Measurements from ENCODE around the gene CNOT10. TPM values are rescaled to one million over a fixed set of nuclear protein-coding genes. Genes with fewer than 3 reads are reported as not detected.

Gene CNOT10
- total RNA-seq, 1 donor from 2014 or later = 35.5 TPM

DNA sequence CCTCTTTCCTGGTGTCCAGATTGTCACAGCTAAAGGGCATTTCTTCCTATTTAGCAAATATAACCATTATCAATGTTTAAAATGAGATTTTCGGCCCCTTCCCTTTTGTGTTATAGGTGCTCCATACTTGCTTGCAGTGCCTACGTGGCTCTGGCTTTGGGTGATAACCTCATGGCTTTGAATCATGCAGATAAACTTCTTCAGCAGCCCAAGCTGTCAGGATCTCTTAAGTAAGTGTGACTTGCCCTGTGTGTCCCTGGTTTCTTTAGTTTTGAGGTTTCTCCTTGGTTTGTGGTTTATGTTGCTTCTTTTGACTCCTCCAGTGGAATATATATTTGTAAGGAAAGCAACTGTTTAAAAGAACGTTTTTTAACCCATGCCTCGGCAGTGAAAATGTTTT lies 74.4 kb downstream of the CNOT10 start:
- no peak for DNase-seq
- Mint-ChIP-seq H3K27me3 (ENCODE audit: unreplicated experiment) (no peaks in the 10 kb centered on the region), H3K9me3 (ENCODE audit: unreplicated experiment) (no peaks in the 10 kb centered on the region), H3K36me3 (ENCODE audit: unreplicated experiment) (no peaks in the 10 kb centered on the region), H3K4me1 (ENCODE audit: low read depth, unreplicated experiment) (peaks cover 10% of the 10 kb centered on the region), H3K27ac (ENCODE audit: unreplicated experiment) (no peak overlapping the region), H3K4me3 (ENCODE audit: unreplicated experiment) (no peak overlapping the region)
- no peak for TF ChIP-seq CTCF (IDR thresholded peaks at IDR 0.05; ENCODE audit: partially characterized antibody, unreplicated experiment)

DNA sequence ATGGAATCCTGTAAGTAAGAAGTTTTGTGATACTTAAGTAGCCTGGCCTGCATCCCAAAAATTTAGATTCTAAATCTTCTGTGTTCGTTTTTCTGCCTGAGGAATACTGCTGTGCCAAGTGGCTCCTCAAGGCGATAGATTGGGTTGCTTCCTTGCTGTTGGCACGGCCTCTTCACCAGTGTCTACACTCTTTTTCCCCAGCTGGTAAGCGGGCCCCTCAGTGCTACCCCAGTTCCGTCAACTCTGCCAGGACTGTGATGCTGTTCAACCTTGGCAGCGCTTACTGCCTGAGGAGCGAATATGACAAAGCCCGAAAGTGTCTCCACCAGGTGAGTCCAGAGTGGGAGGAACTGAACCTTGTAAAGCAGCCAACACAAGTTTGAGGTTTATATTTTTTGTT lies 79.5 kb downstream of the CNOT10 start:
- Mint-ChIP-seq H3K4me3 (ENCODE audit: unreplicated experiment) (no peak overlapping the region), H3K4me1 (ENCODE audit: low read depth, unreplicated experiment) (peaks cover 14% of the 10 kb centered on the region), H3K36me3 (ENCODE audit: unreplicated experiment) (no peaks in the 10 kb centered on the region), H3K27ac (ENCODE audit: unreplicated experiment) (no peak overlapping the region), H3K27me3 (ENCODE audit: unreplicated experiment) (no peaks in the 10 kb centered on the region), H3K9me3 (ENCODE audit: unreplicated experiment) (no peaks in the 10 kb centered on the region)
- no peak for TF ChIP-seq CTCF (IDR thresholded peaks at IDR 0.05; ENCODE audit: partially characterized antibody, unreplicated experiment)
- no peak for DNase-seq

- Mint-ChIP-seq H3K4me1 (ENCODE audit: low read depth, unreplicated experiment) (peaks cover 7% of the 10 kb centered on the region), H3K9me3 (ENCODE audit: unreplicated experiment) (peaks cover 13% of the 10 kb centered on the region), H3K27me3 (ENCODE audit: unreplicated experiment) (no peaks in the 10 kb centered on the region), H3K27ac (ENCODE audit: unreplicated experiment) (no peak overlapping the region), H3K36me3 (ENCODE audit: unreplicated experiment) (no peaks in the 10 kb centered on the region), H3K4me3 (ENCODE audit: unreplicated experiment) (no peak overlapping the region)
- DNase-seq = no peak
- no peak for TF ChIP-seq CTCF (IDR thresholded peaks at IDR 0.05; ENCODE audit: partially characterized antibody, unreplicated experiment)
Observed at GRCh38 chr3:32778389-32778788, 93.4 kb downstream of the CNOT10 start.

- TF ChIP-seq CTCF (IDR thresholded peaks at IDR 0.05; ENCODE audit: partially characterized antibody, unreplicated experiment) = no peak
- Mint-ChIP-seq H3K27ac (ENCODE audit: unreplicated experiment) (peak overlapping the region; percentile 95), H3K27me3 (ENCODE audit: unreplicated experiment) (no peaks in the 10 kb centered on the region), H3K36me3 (ENCODE audit: unreplicated experiment) (no peaks in the 10 kb centered on the region), H3K9me3 (ENCODE audit: unreplicated experiment) (peaks cover 13% of the 10 kb centered on the region), H3K4me1 (ENCODE audit: low read depth, unreplicated experiment) (peaks cover 7% of the 10 kb centered on the region), H3K4me3 (ENCODE audit: unreplicated experiment) (peak overlapping the region; percentile 88)
- no peak for DNase-seq
Observed at GRCh38 chr3:32780071-32780734, 95.2 kb downstream of the CNOT10 start.

- Mint-ChIP-seq H3K4me1 (ENCODE audit: low read depth, unreplicated experiment) (peaks cover 7% of the 10 kb centered on the region), H3K27ac (ENCODE audit: unreplicated experiment) (peak overlapping the region; percentile 95), H3K27me3 (ENCODE audit: unreplicated experiment) (no peaks in the 10 kb centered on the region), H3K9me3 (ENCODE audit: unreplicated experiment) (peaks cover 13% of the 10 kb centered on the region), H3K4me3 (ENCODE audit: unreplicated experiment) (peak overlapping the region; percentile 88), H3K36me3 (ENCODE audit: unreplicated experiment) (no peaks in the 10 kb centered on the region)
- DNase-seq = peak; percentile 83
- TF ChIP-seq CTCF (IDR thresholded peaks at IDR 0.05; ENCODE audit: partially characterized antibody, unreplicated experiment) = no peak
Observed at GRCh38 chr3:32780735-32781210, 95.8 kb downstream of the CNOT10 start.

Data from glutamatergic neuron (in vitro differentiated cells).